Suprapubic skin (tissue), 3 donors: Measurements from ENCODE around the gene SCAMP4.

Experiments
- CTCF ChIP-seq, 2 donors: fragments of 200-600 bp in 1 of 2; fragments of 450-650 bp in 1 of 2; sonication (generic) in 1 of 2; IDR thresholded peaks; one replicate each; pipeline ENCODE4 v1.5.1; 2016 to 2019; ENCODE audit warnings: antibody characterized with exemption in 2 of 2, mild to moderate bottlenecking in 1 of 2, moderate library complexity in 1 of 2
- EP300 ChIP-seq: sonication (generic); formaldehyde crosslinking; IDR thresholded peaks from one replicate; pipeline ENCODE4 v1.6.1; 2017; ENCODE audit warnings: antibody characterized with exemption
- POLR2A ChIP-seq, 2 donors: fragments of 450-650 bp; IDR thresholded peaks; one replicate each; pipeline ENCODE4 v1.6.1; 2017; ENCODE audit warnings: antibody characterized with exemption in 2 of 2, mild to moderate bottlenecking in 2 of 2, moderate library complexity in 2 of 2

DNA sequence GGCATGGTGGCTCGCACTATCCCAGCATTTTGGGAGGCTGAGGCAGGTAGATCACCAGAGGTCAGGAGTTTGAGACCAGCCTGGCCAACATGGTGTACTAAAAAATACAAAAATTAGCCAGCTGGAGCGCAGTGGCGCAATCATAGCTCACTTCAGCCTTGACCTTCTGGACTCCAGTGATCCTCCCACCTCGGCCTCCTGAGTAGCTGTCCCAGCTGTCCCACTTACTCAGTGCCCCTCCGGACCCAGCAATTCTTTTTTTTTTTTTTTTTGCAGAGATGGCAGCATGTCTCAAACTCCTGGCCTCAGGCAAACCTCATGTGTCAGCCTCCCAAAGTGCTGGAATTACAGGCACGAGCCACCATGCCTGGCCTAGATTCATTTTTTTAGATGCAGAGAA lies 2.3 kb upstream of the SCAMP4 start:
- TF ChIP-seq POLR2A (IDR thresholded peaks at IDR 0.05), result no peak
- no peak for TF ChIP-seq CTCF (IDR thresholded peaks at IDR 0.05)
- no peak for TF ChIP-seq EP300
